Activated naive CD4-positive, alpha-beta T cell (primary cell): ENCODE measurements around the gene NCAPD3.
"Not testable (repeated sequence)": the region's sequence is repeated elsewhere in the genome, so short reads cannot be mapped to it uniquely, and the experiment has no call there.

ENCODE experiments used
- DNase-seq, 4 experiments: peaks; one replicate each; lab custom pipeline; 2025; lab: John Stamatoyannopoulos, UW

NCAPD3 gene

GRCh38 chr11:134224710-134225664 lies 1.2 kb upstream of the NCAPD3 start:
- DNase-seq = peak in 3 of 4 experiments; percentile 28 to 47 (median 33)

DNA sequence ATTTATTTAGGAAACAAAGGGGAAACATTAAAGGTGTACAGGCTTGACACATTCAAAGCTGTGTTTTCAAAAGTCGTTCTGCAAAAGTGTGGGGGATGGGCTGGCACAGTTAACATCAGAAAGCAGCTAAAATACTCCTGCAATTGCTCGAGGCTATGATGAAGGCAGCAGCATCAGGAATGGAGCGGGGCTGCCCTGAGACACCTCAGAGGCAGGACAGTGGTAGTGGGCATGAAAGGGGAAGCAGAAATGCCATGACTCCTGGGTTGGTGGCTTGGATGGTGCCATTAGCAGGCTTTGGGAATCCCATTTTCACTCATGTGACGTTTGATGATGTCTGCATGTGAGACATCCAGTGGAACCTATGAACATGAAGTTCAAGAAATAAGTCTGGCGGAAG lies 646 bp downstream of the NCAPD3 start:
- no peak for DNase-seq

- DNase-seq = no peak
Measured at GRCh38 chr11:134216816-134217215, 7.0 kb downstream of the NCAPD3 start.

DNA sequence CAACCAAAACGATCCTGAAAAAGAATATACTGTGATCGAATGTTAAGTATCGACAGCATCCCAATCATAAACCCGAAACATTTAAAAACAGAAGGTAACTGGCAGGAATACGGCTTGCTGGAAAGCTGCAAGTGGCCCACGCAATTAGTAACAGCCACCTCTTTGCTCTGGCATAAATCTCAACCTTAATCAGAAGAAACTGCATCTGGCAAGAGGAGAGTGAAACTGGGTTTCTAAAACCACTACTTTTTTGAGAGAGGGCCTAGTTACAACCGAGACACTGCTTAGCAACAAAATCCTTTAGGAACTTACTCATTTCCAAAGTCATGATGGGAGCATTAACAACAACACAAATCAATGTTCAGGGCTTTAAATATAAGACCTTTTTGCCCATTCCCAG lies 7.9 kb downstream of the NCAPD3 start:
- DNase-seq = no peak

DNA sequence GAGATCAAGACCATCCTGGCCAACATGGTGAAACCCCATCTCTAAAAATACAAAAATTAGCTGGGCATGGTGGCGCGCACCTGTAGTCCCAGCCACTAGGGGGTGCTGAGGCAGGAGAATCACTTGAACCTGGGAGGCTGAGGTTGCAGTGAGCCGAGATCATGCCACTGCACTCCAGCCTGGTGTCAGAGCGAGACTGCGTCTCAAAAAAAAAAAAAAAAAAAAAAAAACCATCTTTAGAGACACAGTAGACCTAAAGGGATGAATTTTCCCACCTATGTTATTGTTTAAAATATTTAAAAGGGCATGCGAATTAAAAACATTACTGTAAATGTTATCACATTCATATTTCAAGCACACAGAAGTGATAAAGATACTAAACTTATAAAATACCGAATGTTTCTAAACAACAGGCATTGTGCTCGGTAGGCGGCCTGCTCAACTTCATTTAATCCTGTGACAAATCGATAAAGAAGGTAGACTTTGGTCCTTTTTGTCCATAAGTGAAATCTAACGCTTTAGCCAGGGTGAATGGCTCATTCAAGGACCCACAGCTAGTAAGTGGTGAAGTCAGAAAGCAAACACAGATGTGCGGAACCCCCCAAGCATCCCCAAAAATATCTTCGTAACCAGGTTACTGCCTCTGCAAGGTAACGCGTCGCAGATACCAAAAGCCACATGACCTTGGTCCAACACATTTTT lies 16.1 kb downstream of the NCAPD3 start:
- peak in 3 of 4 experiments; percentile 20 to 61 (median 45) for DNase-seq

DNA sequence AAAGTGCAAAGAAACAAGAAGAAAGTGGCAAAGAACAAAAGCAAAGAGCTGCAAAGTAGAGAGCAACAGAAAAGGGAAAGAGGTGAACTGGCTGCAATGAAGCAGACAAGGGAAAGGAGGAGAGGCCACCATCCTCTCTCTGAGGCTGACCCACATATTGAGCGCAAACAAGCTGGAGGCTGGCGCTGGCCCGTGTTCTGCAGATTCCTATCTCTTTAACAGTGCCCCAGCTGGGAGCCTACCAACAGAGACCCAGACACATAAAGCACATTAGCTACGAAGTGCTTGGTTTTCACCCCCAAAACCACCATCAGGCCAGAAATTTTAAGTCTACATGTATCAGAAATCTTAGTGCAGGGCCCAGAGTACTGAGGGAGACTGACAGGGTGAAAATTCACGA lies 17.6 kb downstream of the NCAPD3 start:
- DNase-seq = no peak

DNA sequence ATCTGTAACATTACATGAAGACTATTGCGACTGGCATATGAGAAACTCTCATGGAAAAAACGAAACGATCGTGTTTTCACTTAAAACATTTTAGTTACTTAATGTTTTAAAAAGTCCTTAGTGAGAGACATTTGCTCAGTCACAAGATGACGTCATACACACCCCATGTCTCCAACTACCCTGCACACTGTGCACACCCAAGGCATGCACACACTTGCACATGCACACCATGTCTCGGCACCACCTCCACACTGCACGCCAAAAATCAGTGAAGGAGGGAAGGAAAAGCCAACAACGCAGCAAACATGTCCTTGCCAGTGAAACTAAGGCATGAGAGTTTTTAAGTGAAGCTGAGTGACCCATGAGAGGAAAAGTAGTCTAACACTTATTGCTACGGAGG lies 18.0 kb downstream of the NCAPD3 start:
- no peak for DNase-seq

- DNase-seq = no peak
Measured at GRCh38 chr11:134202661-134203060, 21.1 kb downstream of the NCAPD3 start.

DNA sequence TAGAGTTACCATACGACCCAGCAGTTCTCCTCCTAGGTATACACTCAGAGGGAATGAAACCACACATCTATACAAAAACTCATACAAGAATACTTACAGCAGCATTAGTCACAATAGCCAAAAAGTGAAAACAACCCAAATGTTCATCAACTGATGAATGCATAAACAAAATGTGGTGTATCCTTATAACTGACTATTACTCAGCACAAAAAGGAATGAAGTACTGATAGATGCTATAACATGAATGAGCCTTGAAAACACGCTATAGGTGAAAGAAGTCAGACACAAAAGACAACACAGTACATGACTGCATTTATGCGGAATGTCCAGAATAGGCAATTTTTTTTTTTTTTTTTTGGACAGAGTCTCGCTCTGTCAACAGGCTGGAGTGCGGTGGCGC lies 23.1 kb downstream of the NCAPD3 start:
- no peak for DNase-seq

DNA sequence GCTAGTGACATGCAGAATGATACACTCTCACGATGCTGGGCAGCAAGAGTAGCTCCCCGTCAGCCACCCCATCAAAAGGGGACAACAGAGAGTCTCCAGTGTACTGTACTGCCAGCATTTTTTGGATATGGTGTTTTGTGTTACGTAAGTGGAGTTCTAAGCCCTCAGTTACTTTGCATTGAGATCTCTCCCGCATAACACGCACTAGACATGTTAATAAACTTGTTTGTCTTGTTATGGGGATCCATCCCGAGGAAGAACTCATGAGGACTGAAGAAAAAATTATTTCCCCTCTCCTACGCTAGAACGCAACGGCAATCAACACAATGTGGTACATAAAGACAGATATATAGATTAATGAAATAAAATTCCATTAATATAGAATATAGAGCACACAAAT lies 24.2 kb downstream of the NCAPD3 start:
- no peak for DNase-seq

DNA sequence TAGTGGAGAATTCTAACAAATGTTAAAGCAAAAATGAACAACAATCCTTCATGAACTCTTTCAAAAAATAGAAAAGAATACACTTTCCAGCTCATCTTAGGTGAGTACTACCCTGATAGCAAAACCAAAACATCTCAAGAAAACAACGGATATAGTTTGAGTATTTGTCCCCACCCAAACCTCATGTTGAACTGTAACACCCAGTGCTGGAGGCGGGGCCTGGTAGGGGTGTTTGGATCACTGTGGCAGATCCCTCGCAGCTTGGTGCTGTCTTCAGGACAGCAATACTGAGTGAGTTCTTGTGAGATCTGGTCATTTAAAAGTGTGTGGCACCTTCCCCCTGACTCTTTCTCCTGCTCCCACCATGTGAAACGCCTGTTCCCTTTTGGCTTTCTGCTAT lies 27.0 kb downstream of the NCAPD3 start:
- DNase-seq = no peak

GRCh38 chr11:134188092-134188491 lies 35.7 kb downstream of the NCAPD3 start:
- not testable (repeated sequence) for DNase-seq

DNA sequence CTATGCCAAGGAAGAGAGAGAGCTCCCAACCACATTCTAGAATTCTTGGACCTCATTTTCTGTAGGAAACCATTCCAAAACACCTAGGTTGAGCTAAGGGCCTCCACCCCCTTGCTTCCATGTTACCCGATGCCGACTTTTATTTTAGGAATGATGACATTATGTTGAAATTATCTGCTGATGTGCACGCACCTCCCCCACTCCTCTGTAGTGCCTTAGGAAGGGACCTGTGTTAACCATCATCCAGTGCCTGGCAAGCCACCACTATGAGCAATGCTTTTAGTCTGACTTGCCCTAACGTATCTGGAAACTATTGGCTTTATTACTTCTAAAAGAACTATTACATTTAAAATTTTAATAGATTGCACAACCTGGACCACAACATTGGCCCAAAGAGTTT lies 42.1 kb downstream of the NCAPD3 start:
- no peak for DNase-seq

DNA sequence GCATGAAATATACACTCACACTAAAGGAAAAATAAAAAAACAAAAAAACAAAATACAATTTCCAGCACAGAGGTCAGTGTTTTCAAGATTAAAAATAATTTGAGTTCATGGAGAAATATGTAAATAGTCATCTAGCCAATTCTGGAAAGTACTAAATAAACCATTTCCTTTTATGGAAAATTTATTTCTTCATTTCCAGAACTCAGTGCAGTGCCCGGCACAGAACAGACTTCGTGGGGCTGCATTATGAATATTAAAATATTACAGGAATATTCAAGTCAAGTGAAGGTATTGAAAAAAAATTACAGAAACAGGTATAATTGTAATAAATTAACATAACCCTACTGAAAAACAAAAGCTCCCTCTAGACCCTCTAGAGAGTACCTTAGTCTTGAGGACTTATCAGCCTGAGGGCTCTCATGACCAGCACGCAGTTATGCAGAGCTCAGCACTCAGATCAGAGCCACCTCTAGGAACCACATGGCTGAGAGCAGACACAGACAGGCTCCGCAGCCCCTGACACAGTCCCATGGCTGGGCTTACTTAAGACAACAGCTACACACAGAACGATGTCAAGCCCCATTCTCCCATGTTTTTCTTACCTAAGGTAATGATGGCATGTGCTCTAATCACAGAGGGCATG lies 45.6 kb downstream of the NCAPD3 start:
- no peak for DNase-seq

- no peak for DNase-seq
Measured at GRCh38 chr11:134176284-134176683, 47.5 kb downstream of the NCAPD3 start.

DNA sequence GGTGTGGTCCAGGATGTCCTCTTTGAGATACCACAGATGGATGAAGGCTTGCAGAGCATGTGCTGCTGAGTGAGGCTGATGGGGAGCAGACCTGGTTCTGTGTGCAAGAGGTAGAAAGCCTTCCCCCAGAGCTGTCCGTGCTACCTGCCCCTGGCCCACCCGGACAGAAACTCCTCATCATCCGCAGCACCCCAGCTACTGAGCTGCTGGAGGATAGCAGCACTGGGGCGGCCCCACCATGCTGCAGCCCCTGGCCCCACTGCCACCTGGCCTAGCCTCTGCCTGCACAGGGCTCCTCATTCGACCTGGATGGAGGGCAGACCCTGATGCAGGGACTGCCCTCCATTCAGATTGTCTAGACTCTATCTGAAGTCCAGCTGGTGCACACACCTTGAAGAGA lies 50.5 kb downstream of the NCAPD3 start:
- DNase-seq = no peak

- no peak for DNase-seq
Measured at GRCh38 chr11:134171951-134172350, 51.8 kb downstream of the NCAPD3 start.

- DNase-seq = no peak
Measured at GRCh38 chr11:134170919-134171281, 52.9 kb downstream of the NCAPD3 start.

DNA sequence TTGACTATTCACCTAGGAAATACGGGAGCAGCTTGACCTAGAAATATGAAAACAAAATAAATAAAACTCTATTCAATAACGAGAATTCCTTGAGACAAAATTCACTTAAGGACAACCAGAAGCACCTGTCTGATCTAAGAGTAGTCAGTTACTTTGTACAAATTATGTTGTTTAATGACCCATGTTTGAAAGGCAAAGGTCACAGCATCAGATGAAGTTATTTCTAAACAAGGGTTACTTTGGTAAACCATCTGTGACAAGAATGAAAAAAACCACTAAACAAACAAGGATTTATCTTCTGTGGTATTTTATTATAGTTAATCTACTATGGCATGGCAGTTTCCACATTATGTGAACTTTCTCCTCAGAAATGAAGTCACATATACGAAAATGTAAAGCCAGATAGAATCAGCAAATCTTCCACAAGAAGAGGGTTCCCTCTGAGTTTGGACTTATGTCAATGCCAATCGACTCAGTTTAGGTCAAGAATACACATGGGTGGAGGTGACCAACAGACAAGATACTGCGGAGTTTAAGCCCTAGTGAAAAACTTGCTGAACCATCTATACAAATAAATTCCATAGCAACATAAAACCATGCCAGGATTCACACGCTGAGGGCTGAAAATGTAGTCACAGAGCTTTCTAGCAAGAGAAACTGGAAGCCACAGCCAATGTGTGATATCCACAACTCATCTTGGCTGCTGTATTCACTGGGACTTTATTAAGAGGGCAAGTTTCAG lies 53.4 kb downstream of the NCAPD3 start:
- no peak for DNase-seq

- no peak for DNase-seq
Measured at GRCh38 chr11:134164490-134165370, 59.0 kb downstream of the NCAPD3 start.

DNA sequence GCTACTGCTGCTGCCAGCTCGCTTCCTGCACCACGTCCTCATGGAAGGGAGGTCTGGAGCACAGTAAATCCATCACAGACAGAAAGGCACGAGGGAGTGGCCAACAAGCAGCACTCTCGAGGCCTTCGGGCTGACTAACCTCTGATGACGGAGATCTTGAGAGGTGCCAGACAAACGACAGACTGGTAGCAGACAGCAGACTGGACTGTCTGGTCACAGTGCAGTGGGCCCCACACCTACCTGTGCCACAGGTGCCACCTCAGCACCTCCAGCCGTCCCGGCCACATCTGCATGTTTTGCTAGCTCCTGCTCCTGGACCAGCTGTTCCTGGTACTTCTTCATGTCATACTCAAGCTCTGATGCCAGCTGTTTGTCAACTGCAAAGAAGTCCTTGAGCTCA lies 64.1 kb downstream of the NCAPD3 start:
- DNase-seq = no peak
